ENCODE data around the gene RABEPK.
A peak's percentile ranks its signal among the peaks of the same experiment; 100 is the strongest.

The RABEPK gene

DNA sequence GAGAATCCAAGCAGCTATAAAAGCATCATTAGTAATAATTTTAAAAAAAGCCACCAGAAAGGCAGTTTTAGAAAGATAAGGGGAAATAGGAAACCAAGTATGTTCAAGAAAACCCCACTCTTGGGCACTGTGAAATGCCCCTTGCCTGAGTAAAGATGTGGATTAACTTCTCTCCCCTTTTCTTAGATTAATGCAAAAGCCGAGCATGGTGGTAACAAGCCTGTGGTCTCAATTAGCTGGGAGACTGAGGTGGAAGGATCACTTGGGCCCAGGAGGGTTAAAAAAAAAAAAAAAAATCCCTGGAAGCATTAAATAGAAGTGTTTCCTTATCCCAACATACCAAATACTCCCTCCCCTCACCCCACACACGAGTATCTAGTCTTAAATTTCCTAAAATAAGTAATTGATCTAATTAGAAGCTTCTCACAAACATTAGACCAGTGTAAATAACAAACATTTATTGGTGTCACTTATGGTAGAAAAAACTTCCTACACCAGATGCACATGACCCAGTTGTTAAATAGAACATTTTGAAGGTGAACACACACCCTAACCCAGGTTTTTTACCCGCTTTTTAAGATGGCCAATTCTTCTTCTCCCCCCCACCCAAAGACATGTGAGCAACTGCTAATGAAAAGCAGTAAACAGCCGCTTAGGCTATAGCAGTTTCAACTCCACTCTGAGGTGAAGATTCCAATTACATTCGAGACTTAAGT is 35.6 kb downstream of the RABEPK start:
- no peak for TF ChIP-seq POLR2A (IDR thresholded peaks at IDR 0.05; ENCODE audit: low read length)
- TF ChIP-seq GATA1 (IDR thresholded peaks at IDR 0.05; ENCODE audit: low read depth, low read length), result no peak
- DNase-seq, result peak in 1 of 2 experiments; percentile 30

DNA sequence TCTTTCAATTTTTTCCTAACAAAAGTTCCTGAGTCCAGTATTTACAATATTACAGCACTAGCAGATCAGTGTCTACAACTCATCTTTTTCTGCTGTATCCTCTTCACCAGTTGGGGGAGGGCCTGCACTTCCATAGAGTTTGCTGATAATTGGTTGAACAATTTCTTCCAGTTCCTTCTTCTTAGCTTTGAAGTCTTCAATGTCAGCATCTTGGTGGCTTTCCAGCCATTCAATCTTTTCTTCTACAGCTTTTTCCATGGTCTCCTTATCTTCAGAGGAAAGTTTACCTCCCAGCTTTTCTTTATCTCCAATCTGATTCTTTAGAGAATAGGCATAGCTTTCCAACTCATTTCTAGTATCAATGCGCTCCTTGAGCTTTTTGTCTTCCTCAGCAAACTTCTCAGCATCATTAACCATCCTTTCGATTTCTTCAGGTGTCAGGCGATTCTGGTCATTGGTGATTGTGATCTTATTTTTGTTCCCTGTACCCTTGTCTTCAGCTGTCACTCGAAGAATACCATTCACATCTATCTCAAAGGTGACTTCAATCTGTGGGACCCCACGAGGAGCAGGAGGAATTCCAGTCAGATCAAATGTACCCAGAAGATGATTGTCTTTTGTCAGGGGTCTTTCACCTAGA is 36.3 kb downstream of the RABEPK start:
- DNase-seq, result peak in 1 of 2 experiments; percentile 30

GRCh38 chr9:125238127-125238914 is 38.0 kb downstream of the RABEPK start:
- TF ChIP-seq GATA1 (IDR thresholded peaks at IDR 0.05; ENCODE audit: low read depth, low read length), result no peak
- TF ChIP-seq POLR2A (IDR thresholded peaks at IDR 0.05; ENCODE audit: low read length), result no peak
- DNase-seq, result peak in 1 of 2 experiments; percentile 15

GRCh38 chr9:125238915-125239446 is 38.6 kb downstream of the RABEPK start:
- TF ChIP-seq GATA1 (IDR thresholded peaks at IDR 0.05; ENCODE audit: low read depth, low read length), result no peak
- no peak for TF ChIP-seq POLR2A (IDR thresholded peaks at IDR 0.05; ENCODE audit: low read length)
- no peak for DNase-seq

DNA sequence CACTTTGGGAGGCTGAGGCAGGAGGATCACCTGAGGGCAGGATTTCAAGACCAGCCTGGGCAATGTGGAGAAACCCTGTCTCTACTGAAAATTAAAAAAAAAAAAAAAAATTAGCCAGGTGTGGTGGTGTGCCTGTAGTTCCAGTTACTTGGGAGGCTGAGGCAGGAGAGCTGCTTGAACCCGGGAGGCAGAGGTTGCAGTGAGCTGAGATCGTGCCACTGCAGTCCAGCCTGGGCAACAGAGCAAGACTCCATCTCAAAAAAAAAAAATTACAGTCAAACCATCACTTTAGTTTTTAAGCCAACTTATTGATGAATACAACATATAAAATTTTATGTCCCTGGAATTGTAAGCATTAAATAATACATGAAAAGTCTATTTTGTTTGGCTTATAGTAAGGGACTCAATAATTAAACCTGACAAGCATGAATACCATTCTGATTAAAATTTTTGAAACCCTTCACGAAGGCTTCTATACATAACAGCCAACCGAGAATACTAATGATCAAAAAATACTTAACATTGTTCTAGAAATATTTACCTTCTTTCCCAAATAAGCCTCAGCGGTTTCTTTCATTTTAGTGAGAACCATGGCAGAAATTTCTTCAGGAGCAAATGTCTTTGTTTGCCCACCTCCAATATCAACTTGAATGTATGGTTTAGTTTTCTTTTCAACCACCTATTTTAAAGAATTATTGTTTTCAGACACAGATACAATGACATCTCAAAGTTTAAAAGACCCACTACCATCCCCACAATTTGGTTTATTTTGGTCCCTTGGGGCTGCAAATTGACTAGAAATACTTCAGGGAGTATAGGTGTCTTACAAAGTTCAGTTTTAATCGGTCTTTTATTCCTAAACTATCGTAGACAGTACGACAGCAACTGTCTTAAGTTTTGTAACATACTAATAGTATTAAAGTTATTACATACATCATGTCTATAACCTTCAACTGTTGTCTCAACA is 39.6 kb downstream of the RABEPK start:
- TF ChIP-seq POLR2A (IDR thresholded peaks at IDR 0.05; ENCODE audit: low read length), result no peak
- no peak for TF ChIP-seq GATA1 (IDR thresholded peaks at IDR 0.05; ENCODE audit: low read depth, low read length)
- DNase-seq, result no peak

DNA sequence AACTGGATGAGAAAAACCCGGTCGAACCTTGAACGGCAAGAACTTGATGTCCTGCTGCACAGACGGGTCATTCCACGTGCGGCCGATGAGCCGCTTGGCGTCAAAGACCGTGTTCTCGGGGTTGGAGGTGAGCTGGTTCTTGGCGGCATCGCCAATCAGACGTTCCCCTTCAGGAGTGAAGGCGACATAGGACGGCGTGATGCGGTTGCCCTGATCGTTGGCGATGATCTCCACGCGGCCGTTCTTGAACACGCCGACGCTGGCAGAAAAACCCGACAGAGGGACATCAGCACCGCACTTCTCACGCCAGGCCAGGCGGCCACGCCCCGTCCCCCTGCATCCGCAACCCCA is 40.3 kb downstream of the RABEPK start:
- TF ChIP-seq POLR2A (IDR thresholded peaks at IDR 0.05; ENCODE audit: low read length) (no peak), GATA1 (IDR thresholded peaks at IDR 0.05; ENCODE audit: low read depth, low read length) (no peak)
- peak; percentile 84 to 91 for DNase-seq

DNA sequence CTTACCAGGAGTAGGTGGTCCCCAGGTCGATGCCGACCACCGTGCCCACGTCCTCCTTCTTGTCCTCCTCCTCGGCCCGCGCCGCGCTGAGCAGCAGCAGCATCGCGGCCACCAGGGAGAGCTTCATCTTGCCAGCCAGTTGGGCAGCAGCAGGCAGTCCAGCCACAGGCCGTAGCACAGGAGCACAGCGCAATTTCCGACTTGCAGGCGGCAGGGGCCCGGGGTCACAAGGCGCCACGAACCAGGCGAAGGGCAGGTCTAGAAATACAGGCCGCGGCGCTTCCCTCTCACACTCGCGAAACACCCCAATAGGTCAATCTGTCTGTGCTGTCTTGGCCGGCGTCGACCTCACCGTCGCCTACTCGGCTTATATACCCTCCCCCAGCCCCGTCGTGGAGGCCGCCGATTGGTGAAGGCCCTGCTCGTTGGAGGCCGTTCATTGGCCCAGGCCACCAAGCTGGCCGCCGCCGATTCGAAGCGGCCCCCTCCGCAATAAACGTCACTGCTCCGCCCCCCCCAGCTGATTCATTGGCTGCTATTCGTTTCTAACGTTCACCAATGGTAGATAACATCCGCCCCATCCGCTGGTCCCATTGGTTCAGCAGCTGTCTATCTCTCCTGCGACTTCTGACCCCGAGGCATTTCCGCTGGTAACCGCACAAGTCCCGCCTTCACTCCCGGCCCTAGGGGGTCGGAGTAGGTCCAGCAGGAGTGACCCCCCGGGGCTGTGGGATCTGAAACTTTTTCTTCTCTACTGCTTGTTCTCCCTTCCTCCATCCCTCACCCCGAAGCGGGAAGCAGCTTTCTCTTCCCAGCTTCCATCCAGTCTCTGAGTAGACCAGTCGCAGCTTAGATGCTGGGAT is 40.9 kb downstream of the RABEPK start, which contains the start of gene HSPA5:
HSPA5 (minus strand) TSS at position 344 of the 863 bp plus-strand sequence; CDS start at position 127, 217 bp downstream.
- TF ChIP-seq GATA1 (IDR thresholded peaks at IDR 0.05; ENCODE audit: low read depth, low read length), result no peak
- peak; percentile 98 for TF ChIP-seq POLR2A (IDR thresholded peaks at IDR 0.05; ENCODE audit: low read length)
- peak; percentile 100 for DNase-seq

DNA sequence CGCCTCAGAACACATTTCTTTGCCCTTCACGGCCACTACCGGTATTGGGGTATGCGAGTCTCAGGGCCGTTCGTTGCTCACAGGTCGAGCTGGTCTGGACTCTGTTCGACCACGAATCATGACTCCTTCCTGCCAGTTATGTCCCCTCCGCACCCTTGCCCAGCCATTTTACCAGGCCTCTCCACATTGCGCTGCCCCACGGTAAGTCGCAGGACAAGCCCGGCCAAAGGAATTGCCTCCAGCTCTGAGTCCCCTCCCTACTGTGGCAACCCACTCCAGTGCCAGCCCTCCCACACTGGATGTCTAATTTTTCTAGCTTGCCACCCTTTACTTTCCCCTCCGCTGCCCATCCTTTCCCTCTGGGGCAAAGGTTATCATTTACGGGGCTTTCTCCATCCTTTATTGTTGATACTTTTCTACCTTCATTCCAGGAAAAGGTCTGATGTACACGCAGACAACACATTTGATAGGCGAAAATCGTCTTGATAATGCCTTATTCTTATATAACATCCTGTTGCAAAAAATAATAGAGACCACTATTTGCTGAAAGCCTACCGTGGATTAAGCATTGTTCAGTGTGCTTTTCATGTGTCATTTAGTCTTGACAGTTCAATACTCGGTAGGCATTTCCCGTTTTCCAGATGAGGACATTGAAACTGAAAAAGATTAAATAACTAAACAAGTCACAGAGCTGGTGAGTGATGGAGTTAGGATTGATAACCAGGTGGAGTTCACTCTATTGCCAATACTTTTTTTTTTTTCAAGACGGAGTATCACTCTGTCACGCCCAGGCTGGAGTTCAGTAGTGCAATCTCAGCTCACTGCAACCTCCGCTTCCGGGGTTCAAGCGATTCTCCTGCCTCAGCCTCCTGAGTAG is 41.8 kb downstream of the RABEPK start:
- no peak for DNase-seq
- TF ChIP-seq GATA1 (IDR thresholded peaks at IDR 0.05; ENCODE audit: low read depth, low read length) (no peak), POLR2A (IDR thresholded peaks at IDR 0.05; ENCODE audit: low read length) (no peak)

DNA sequence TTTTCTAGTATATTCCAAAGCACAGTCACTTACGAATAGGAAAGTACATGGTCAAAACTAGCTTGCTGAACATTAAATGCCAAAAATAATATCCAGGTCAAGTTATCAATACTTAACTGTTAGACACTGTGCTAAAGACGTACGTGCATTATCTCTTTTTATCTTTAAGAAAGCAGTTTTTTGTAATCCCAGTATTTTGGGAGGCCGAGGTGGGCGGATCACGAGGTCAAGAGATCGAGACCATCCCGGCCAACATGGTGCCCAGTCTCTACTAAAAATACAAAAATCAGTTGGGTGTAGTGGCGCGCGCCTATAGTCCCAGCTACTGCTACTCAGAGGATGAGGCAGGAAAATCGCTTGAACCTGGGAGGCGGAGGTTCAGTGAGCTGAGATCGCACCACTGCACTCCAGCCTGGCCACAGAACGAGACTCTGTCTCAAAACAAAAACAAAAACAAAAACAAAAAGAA is 43.5 kb downstream of the RABEPK start:
- TF ChIP-seq POLR2A (IDR thresholded peaks at IDR 0.05; ENCODE audit: low read length) (no peak), GATA1 (IDR thresholded peaks at IDR 0.05; ENCODE audit: low read depth, low read length) (no peak)
- no peak for DNase-seq

DNA sequence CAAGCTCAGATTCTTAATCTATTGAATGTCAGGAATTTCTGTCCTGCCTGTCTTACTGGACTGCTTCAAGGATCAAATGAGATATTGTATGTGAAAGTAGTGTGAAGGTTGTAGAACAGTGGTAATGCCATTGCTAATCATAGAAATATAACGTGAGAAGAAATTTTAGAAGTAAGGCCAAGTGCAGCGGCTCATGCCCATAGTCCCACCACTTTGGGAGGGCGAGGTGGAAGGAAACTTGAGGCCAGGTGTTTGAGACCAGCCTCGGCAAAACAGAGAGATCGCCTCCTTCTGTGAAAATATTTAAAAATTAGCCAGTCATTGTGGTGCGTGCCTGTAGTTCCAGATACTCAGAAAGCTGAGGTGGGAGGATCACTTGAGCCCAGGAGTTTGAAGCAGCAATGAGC is 45.9 kb downstream of the RABEPK start:
- TF ChIP-seq GATA1 (IDR thresholded peaks at IDR 0.05; ENCODE audit: low read depth, low read length) (no peak), POLR2A (IDR thresholded peaks at IDR 0.05; ENCODE audit: low read length) (no peak)
- DNase-seq, result peak; percentile 9 to 54

DNA sequence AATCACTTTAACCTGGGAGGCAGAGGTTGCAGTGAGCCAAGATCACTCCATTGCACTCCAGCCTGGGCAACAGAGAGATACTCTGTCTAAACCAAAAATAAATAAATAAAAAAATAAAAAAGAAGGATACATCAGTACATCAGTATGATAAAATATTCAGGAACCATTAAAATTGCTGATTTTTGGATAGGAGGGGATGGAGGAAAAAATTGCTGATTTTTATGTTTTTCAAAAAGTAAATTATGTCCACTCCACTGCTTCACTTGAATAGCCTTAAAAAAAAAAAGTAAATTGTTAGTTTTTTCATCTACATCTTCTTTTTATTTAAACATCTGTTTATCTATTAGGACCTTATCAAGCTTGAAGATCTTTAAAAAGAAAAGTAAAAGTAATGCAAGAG is 53.9 kb downstream of the RABEPK start:
- DNase-seq, result no peak
- TF ChIP-seq POLR2A (IDR thresholded peaks at IDR 0.05; ENCODE audit: low read length) (no peak), GATA1 (IDR thresholded peaks at IDR 0.05; ENCODE audit: low read depth, low read length) (peak; percentile 11)

Data from erythroblast (primary cell).